Inflammatory macrophage treated with lipopolysaccharide for 4 hours (primary cell): ENCODE results near the gene BBS1.
A peak's percentile ranks its signal among the peaks of the same experiment; 100 is the strongest.
"Not testable (repeated sequence)": the region's sequence is repeated elsewhere in the genome, so short reads cannot be mapped to it uniquely, and the experiment has no call there.

ENCODE experiments used
- DNase-seq: peaks from one replicate; pipeline ENCODE4 v3.0.0-alpha.2; 2020

BBS1 gene

GRCh38 chr11:66510271-66510989 lies at the start of gene BBS1:
Gene BBS1 (plus strand): TSS chr11:66510635. CDS start chr11:66510660, 25 bp downstream.
- DNase-seq = peak; percentile 71

GRCh38 chr11:66462010-66462409 lies 48.4 kb upstream of the BBS1 start:
- no peak for DNase-seq

GRCh38 chr11:66462911-66463310 lies 47.5 kb upstream of the BBS1 start:
- no peak for DNase-seq

GRCh38 chr11:66464116-66464515 lies 46.3 kb upstream of the BBS1 start:
- DNase-seq = not testable (repeated sequence)

- DNase-seq = no peak
These were observed 45.5 kb upstream of the BBS1 start for GRCh38 chr11:66464916-66465315.

GRCh38 chr11:66465373-66466224 lies 44.8 kb upstream of the BBS1 start:
- no peak for DNase-seq

GRCh38 chr11:66466225-66467033 lies 44.0 kb upstream of the BBS1 start, which contains the start of gene PELI3:
Gene PELI3 (plus strand): TSS chr11:66466905. CDS start chr11:66468129, 1,224 bp downstream.
- DNase-seq = peak; percentile 91

- peak; percentile 16 for DNase-seq
These were observed 43.3 kb upstream of the BBS1 start for GRCh38 chr11:66467034-66467659.

GRCh38 chr11:66467756-66468155 lies 42.7 kb upstream of the BBS1 start:
- peak; percentile 82 for DNase-seq

GRCh38 chr11:66468691-66469090 lies 41.7 kb upstream of the BBS1 start:
- no peak for DNase-seq

- no peak for DNase-seq
These were observed 41.0 kb upstream of the BBS1 start for GRCh38 chr11:66469441-66469840.

GRCh38 chr11:66470015-66470414 lies 40.4 kb upstream of the BBS1 start:
- DNase-seq = peak; percentile 13

- no peak for DNase-seq
These were observed 39.3 kb upstream of the BBS1 start for GRCh38 chr11:66471142-66471541.

GRCh38 chr11:66472054-66472453 lies 38.4 kb upstream of the BBS1 start:
- no peak for DNase-seq

- DNase-seq = no peak
These were observed 37.3 kb upstream of the BBS1 start for GRCh38 chr11:66473167-66473566.

- no peak for DNase-seq
These were observed 36.6 kb upstream of the BBS1 start for GRCh38 chr11:66473608-66474515.

GRCh38 chr11:66475349-66476172 lies 34.9 kb upstream of the BBS1 start:
- DNase-seq = no peak

GRCh38 chr11:66476173-66476840 lies 34.1 kb upstream of the BBS1 start:
- no peak for DNase-seq

GRCh38 chr11:66476841-66477251 lies 33.6 kb upstream of the BBS1 start:
- DNase-seq = no peak
